Caco-2 (cell line): ENCODE results near the gene STPG2. TPM values are rescaled to one million over a fixed set of nuclear protein-coding genes. Genes with fewer than 3 reads are reported as not detected.
A peak's percentile ranks its signal among the peaks of the same experiment; 100 is the strongest.

Source experiments
- BruUV-seq: library from RNA; stranded (reverse); fragments of 400-500 nt; replicated peaks from 2 replicates; lab custom pipeline; 2021; lab: Mats Ljungman, UMichigan
- CTCF ChIA-PET: fragments of 300-600 bp; sonication (Branson Sonifier 250); formaldehyde crosslinking; loops from one replicate; lab custom pipeline; 2022; ENCODE audit warnings: antibody characterized with exemption; lab: Charles Lee
- POLR2A ChIA-PET: fragments of 300-600 bp; sonication (Branson Sonifier 250); formaldehyde crosslinking; loops from one replicate; lab custom pipeline; 2022; ENCODE audit warnings: antibody characterized with exemption; lab: Charles Lee
- DNase-seq, 2 experiments: peaks; one replicate each; pipeline versions ENCODE4 v3.0.0 to v3.0.0-alpha.2; 2020 to 2022
- H3K27me3 ChIP-seq: replicated peaks from 2 replicates; pipeline ENCODE4 v1.6.0; 2011; ENCODE audit warnings: low read length; ENCODE audit not compliant: control insufficient read depth, insufficient read depth
- H3K36me3 ChIP-seq: 2 replicates; pipeline ENCODE4 v1.5.1; 2011; ENCODE audit warnings: low read length; ENCODE audit not compliant: control insufficient read depth, insufficient read depth
- H3K4me1 ChIP-seq: fragments of 250-450 bp; sonication (Bioruptor Pico); 2 replicates; pipeline ENCODE4 v1.5.1; 2020; ENCODE audit warnings: mild to moderate bottlenecking
- H3K4me3 ChIP-seq: 2 replicates; pipeline ENCODE4 v1.5.1; 2011; ENCODE audit warnings: low read depth, mild to moderate bottlenecking, control low read depth, low read length
- H3K9me3 ChIP-seq: fragments of 250-450 bp; sonication (Bioruptor Pico); 2 replicates; pipeline ENCODE4 v1.5.1; 2020; ENCODE audit warnings: mild to moderate bottlenecking, moderate library complexity
- H3K27ac Mint-ChIP-seq: one replicate; pipeline ENCODE4 v1.8.0; 2022; ENCODE audit warnings: mixed read lengths; ENCODE audit not compliant: unreplicated experiment
- H3K27me3 Mint-ChIP-seq: one replicate; pipeline ENCODE4 v1.8.0; 2022; ENCODE audit warnings: mixed read lengths; ENCODE audit not compliant: insufficient read depth, unreplicated experiment
- H3K36me3 Mint-ChIP-seq: one replicate; pipeline ENCODE4 v1.8.0; 2022; ENCODE audit warnings: mild to moderate bottlenecking, mixed read lengths; ENCODE audit not compliant: insufficient read depth, unreplicated experiment
- H3K4me1 Mint-ChIP-seq: one replicate; pipeline ENCODE4 v1.8.0; 2022; ENCODE audit warnings: low read depth, mixed read lengths; ENCODE audit not compliant: unreplicated experiment
- H3K4me3 Mint-ChIP-seq: one replicate; pipeline ENCODE4 v1.8.0; 2022; ENCODE audit warnings: mild to moderate bottlenecking, moderate library complexity, mixed read lengths; ENCODE audit not compliant: unreplicated experiment
- H3K9me3 Mint-ChIP-seq: one replicate; pipeline ENCODE4 v1.8.0; 2022; ENCODE audit warnings: mixed read lengths; ENCODE audit not compliant: unreplicated experiment
- intact Hi-C: fragments of 100-400 bp; cut with micrococcal nuclease; formaldehyde crosslinking; loops from one replicate; pipeline ENCODE4 v1.10.0; 2022; ENCODE audit not compliant: unreplicated experiment
- total RNA-seq: library from RNA; stranded (reverse); gene quantifications from 2 replicates; pipeline ENCODE4 v1.2.3, GENCODE V29; 2022
- TF ChIP-seq, protein P1 (sequence below), 2 experiments: fragments of 200-600 bp in 1 of 2; IDR thresholded peaks; 1 replicate in 1 of 2; 2 replicates in 1 of 2; pipeline versions ENCODE4 v1.5.1 to v1.8.0; 2011 to 2022; ENCODE audit warnings: antibody characterized with exemption in 1 of 2, control low read depth in 1 of 2, inconsistent platforms in 1 of 2, low read depth in 1 of 2, low read length in 1 of 2, mild to moderate bottlenecking in 1 of 2, moderate library complexity in 1 of 2; ENCODE audit not compliant: insufficient read depth in 1 of 2, severe bottlenecking in 1 of 2, unreplicated experiment in 1 of 2

STPG2 gene
- total RNA-seq, 1 experiment from 2014 or later = not detected

DNA sequence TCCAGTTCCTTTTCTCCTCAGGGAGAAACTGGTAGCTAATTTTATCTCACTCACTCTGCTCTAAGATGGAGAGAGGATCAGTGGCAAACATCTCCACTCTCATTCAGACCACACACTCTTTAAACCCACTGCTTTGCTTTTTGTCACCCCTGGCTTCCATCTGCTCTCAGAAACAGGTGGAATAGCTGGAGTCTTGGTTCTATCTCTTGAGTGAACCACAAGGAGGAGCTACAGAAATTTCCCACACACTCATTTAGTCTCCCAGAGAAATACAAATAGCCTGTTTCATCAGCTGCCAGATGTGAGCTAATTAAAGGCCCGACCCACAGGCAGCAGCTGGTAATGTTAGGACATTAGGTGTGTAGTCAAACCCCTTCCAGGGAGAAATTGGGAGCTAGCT is 96.6 kb downstream of the STPG2 start:
- no peaks in the 10 kb centered on the region for H3K9me3 ChIP-seq
- Mint-ChIP-seq H3K36me3 (no peaks in the 10 kb centered on the region), H3K9me3 (no peaks in the 10 kb centered on the region), H3K27ac (no peak overlapping the region), H3K4me1 (no peaks in the 10 kb centered on the region), H3K4me3 (no peak overlapping the region), H3K27me3 (peaks cover 2% of the 10 kb centered on the region)
- peak in 1 of 2 experiments; percentile 5 for DNase-seq
- no peaks in the 10 kb centered on the region for H3K4me1 ChIP-seq
- intact Hi-C loops = no loop called here
- CTCF ChIA-PET = interaction anchor here (0.9 to 1.0 kb wide), 2 partner anchors 47 to 97 kb away, joined by 5 to 8 read pairs; partner anchors contain the start of gene STPG2
- no peak overlapping the region for H3K4me3 ChIP-seq
- POLR2A ChIA-PET = interaction anchor here (0.6 kb wide), 1 partner anchor 116 kb away, joined by 4 read pairs; no protein-coding TSS in a partner anchor
- H3K27me3 ChIP-seq = no peaks in the 10 kb centered on the region
- BruUV-seq = no TSS peak
- H3K36me3 ChIP-seq = no peaks in the 10 kb centered on the region
- TF ChIP-seq, protein P1, sequence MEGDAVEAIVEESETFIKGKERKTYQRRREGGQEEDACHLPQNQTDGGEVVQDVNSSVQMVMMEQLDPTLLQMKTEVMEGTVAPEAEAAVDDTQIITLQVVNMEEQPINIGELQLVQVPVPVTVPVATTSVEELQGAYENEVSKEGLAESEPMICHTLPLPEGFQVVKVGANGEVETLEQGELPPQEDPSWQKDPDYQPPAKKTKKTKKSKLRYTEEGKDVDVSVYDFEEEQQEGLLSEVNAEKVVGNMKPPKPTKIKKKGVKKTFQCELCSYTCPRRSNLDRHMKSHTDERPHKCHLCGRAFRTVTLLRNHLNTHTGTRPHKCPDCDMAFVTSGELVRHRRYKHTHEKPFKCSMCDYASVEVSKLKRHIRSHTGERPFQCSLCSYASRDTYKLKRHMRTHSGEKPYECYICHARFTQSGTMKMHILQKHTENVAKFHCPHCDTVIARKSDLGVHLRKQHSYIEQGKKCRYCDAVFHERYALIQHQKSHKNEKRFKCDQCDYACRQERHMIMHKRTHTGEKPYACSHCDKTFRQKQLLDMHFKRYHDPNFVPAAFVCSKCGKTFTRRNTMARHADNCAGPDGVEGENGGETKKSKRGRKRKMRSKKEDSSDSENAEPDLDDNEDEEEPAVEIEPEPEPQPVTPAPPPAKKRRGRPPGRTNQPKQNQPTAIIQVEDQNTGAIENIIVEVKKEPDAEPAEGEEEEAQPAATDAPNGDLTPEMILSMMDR (IDR thresholded peaks at IDR 0.05; ENCODE audit: insufficient read depth in 1 of 2, low read depth in 1 of 2, low read length in 1 of 2, severe bottlenecking in 1 of 2, unreplicated experiment in 1 of 2) = no peak

DNA sequence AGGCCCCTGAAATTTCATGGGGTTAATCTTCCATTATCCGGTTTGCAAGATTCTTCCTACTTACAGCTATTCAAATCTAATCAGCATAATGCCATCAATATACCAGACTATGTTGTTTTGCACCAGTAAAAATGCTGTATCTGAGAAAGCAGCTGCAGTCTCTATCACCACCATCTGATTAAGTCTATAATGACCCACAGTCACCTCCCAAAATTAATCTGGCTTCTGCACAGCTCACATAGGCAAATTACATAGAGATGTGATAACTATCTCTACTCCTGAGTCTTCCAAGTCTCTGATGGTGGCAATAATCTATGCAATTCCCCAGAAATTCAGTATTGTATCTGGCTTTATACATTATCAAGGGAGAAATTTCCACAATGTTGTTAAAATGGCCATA is 113.2 kb downstream of the STPG2 start:
- H3K4me3 ChIP-seq = no peak overlapping the region
- H3K27me3 ChIP-seq = no peaks in the 10 kb centered on the region
- TF ChIP-seq, protein P1 (IDR thresholded peaks at IDR 0.05; ENCODE audit: insufficient read depth in 1 of 2, low read depth in 1 of 2, low read length in 1 of 2, severe bottlenecking in 1 of 2, unreplicated experiment in 1 of 2) = no peak
- Mint-ChIP-seq H3K36me3 (no peaks in the 10 kb centered on the region), H3K4me3 (no peak overlapping the region), H3K4me1 (no peaks in the 10 kb centered on the region), H3K27me3 (peaks cover 19% of the 10 kb centered on the region), H3K9me3 (no peaks in the 10 kb centered on the region), H3K27ac (no peak overlapping the region)
- BruUV-seq = no TSS peak
- intact Hi-C loops = no loop called here
- no peak for DNase-seq
- CTCF ChIA-PET = no interaction called here
- H3K4me1 ChIP-seq = no peaks in the 10 kb centered on the region
- H3K36me3 ChIP-seq = no peaks in the 10 kb centered on the region
- POLR2A ChIA-PET = no interaction called here
- no peaks in the 10 kb centered on the region for H3K9me3 ChIP-seq

DNA sequence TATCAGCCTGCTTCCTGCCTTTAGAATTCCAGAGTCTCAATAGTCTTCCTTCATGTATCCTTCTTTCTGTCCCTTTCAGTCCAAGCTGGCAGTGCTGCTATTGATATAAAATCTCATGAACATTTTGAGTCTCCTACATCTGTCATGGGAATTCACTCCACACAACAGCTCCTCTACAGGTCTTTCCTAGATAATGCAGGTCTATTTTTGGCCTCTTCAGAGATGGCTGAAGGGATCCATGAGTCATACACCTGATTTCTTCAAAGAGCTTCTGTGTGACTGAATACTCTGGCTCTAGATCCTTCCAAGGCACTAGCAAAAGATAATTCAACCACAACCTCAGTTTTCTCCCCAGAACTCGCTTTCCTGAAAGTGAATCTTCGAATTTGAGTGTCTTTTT is 115.4 kb downstream of the STPG2 start:
- Mint-ChIP-seq H3K27ac (no peak overlapping the region), H3K9me3 (no peaks in the 10 kb centered on the region), H3K4me3 (no peak overlapping the region), H3K36me3 (no peaks in the 10 kb centered on the region), H3K27me3 (peaks cover 17% of the 10 kb centered on the region), H3K4me1 (no peaks in the 10 kb centered on the region)
- intact Hi-C loops = no loop called here
- Histone ChIP-seq H3K27me3 (no peaks in the 10 kb centered on the region), H3K4me3 (no peak overlapping the region), H3K9me3 (no peaks in the 10 kb centered on the region), H3K4me1 (no peaks in the 10 kb centered on the region), H3K36me3 (no peaks in the 10 kb centered on the region)
- ChIA-PET POLR2A (no interaction called here), CTCF (interaction anchor here (1.0 kb wide), 1 partner anchor 233 kb away, joined by 3 read pairs; no protein-coding TSS in a partner anchor)
- TF ChIP-seq, protein P1 (IDR thresholded peaks at IDR 0.05; ENCODE audit: insufficient read depth in 1 of 2, low read depth in 1 of 2, low read length in 1 of 2, severe bottlenecking in 1 of 2, unreplicated experiment in 1 of 2) = peak in 1 of 2 experiments; percentile 44
- no TSS peak for BruUV-seq
- DNase-seq = peak in 1 of 2 experiments; percentile 6
